GM21717 (cell line): Measurements from ENCODE around the gene TES.
A peak's percentile ranks its signal among the peaks of the same experiment; 100 is the strongest.

Experiments used
- ATAC-seq: cut with Tn5 transposase; IDR thresholded peaks from one replicate; pipeline ENCODE4 v1.9.1; 2021; ENCODE audit warnings: mild to moderate bottlenecking, moderate library complexity; ENCODE audit not compliant: unreplicated experiment

The TES gene

GRCh38 chr7:116219288-116219687, 8.9 kb downstream of the TES start:
- no peak for ATAC-seq

GRCh38 chr7:116219834-116220233, 9.5 kb downstream of the TES start:
- no peak for ATAC-seq

GRCh38 chr7:116222501-116222900, 12.2 kb downstream of the TES start:
- no peak for ATAC-seq

GRCh38 chr7:116223588-116223987, 13.2 kb downstream of the TES start:
- no peak for ATAC-seq

GRCh38 chr7:116224492-116225098, 14.3 kb downstream of the TES start:
- peak; percentile 60 for ATAC-seq

GRCh38 chr7:116225860-116226259, 15.5 kb downstream of the TES start:
- ATAC-seq, result no peak

- no peak for ATAC-seq
These were observed 16.3 kb downstream of the TES start for GRCh38 chr7:116226664-116227063.

- ATAC-seq, result no peak
These were observed 17.4 kb downstream of the TES start for GRCh38 chr7:116227678-116228239.

GRCh38 chr7:116228241-116228640, 17.9 kb downstream of the TES start:
- ATAC-seq, result no peak

GRCh38 chr7:116229366-116229765, 19.0 kb downstream of the TES start:
- peak; percentile 71 for ATAC-seq

GRCh38 chr7:116230191-116231005, 20.1 kb downstream of the TES start:
- ATAC-seq, result no peak

GRCh38 chr7:116231543-116231942, 21.2 kb downstream of the TES start:
- ATAC-seq, result no peak

- ATAC-seq, result no peak
These were observed 21.6 kb downstream of the TES start for GRCh38 chr7:116231949-116232348.

- no peak for ATAC-seq
These were observed 22.0 kb downstream of the TES start for GRCh38 chr7:116232350-116232749.

- no peak for ATAC-seq
These were observed 22.6 kb downstream of the TES start for GRCh38 chr7:116232920-116233319.

GRCh38 chr7:116234517-116235200, 24.3 kb downstream of the TES start:
- ATAC-seq, result no peak

GRCh38 chr7:116235380-116235779, 25.0 kb downstream of the TES start:
- no peak for ATAC-seq

- peak; percentile 48 for ATAC-seq
These were observed 25.8 kb downstream of the TES start for GRCh38 chr7:116236020-116236630.

- ATAC-seq, result no peak
These were observed 28.7 kb downstream of the TES start for GRCh38 chr7:116239020-116239419.

GRCh38 chr7:116239434-116239833, 29.1 kb downstream of the TES start:
- no peak for ATAC-seq

- ATAC-seq, result no peak
These were observed 29.8 kb downstream of the TES start for GRCh38 chr7:116240024-116240668.
